ENCODE data around the gene CLASP2.

CLASP2 gene

GRCh38 chr3:33751336-33751735 lies 33.3 kb upstream of the CLASP2 start:
- H3K9me2 ChIP-seq (replicated peaks; ENCODE audit: low read depth, low read length), result no peaks in the 10 kb centered on the region
- H3K27me3 ChIP-seq (ENCODE audit: insufficient read depth, low read length, poor library complexity, severe bottlenecking), result no peaks in the 10 kb centered on the region
- no peak overlapping the region for H3K9ac ChIP-seq (ENCODE audit: low read depth, low read length, poor library complexity, severe bottlenecking)
- no peak overlapping the region for H3K4me3 ChIP-seq (ENCODE audit: low read length, poor library complexity, severe bottlenecking)
- no peaks in the 10 kb centered on the region for H3K36me3 ChIP-seq (ENCODE audit: insufficient read depth, low read length)
- H4K20me1 ChIP-seq (ENCODE audit: insufficient read depth, low read length, poor library complexity, severe bottlenecking), result no peaks in the 10 kb centered on the region
- no peaks in the 10 kb centered on the region for H3K79me2 ChIP-seq (ENCODE audit: insufficient read depth, low read length)
- H3K4me1 ChIP-seq (ENCODE audit: insufficient read depth, low read length, poor library complexity, severe bottlenecking), result no peaks in the 10 kb centered on the region
- no peaks in the 10 kb centered on the region for H3F3A ChIP-seq (ENCODE audit: low read depth)
- TF ChIP-seq EZH2phosphoT487 (IDR thresholded peaks at IDR 0.05; ENCODE audit: borderline replicate concordance) (no peak), CTCF (conservative IDR thresholded peaks at IDR 0.05; ENCODE audit: low read length) (no peak)
- H3K9me3 ChIP-seq (ENCODE audit: insufficient read depth, low read depth, low read length), result peaks cover 8% of the 10 kb centered on the region; the same call in 1 of the 2 replicates
- no peak overlapping the region for H2AFZ ChIP-seq (ENCODE audit: low read length)
- no peak overlapping the region for H3K4me2 ChIP-seq (ENCODE audit: low read depth, low read length, poor library complexity, severe bottlenecking)

GRCh38 chr3:33750211-33750548 lies 32.1 kb upstream of the CLASP2 start:
- Histone ChIP-seq H3K36me3 (ENCODE audit: insufficient read depth, low read length) (no peaks in the 10 kb centered on the region), H3K79me2 (ENCODE audit: insufficient read depth, low read length) (no peaks in the 10 kb centered on the region), H4K20me1 (ENCODE audit: insufficient read depth, low read length, poor library complexity, severe bottlenecking) (no peaks in the 10 kb centered on the region), H3K9me3 (ENCODE audit: insufficient read depth, low read depth, low read length) (peaks cover 8% of the 10 kb centered on the region; the same call in 1 of the 2 replicates), H2AFZ (ENCODE audit: low read length) (no peak overlapping the region), H3K9ac (ENCODE audit: low read depth, low read length, poor library complexity, severe bottlenecking) (no peak overlapping the region), H3K9me2 (replicated peaks; ENCODE audit: low read depth, low read length) (no peaks in the 10 kb centered on the region), H3K4me2 (ENCODE audit: low read depth, low read length, poor library complexity, severe bottlenecking) (no peak overlapping the region), H3K4me3 (ENCODE audit: low read length, poor library complexity, severe bottlenecking) (no peak overlapping the region), H3K27me3 (ENCODE audit: insufficient read depth, low read length, poor library complexity, severe bottlenecking) (no peaks in the 10 kb centered on the region), H3F3A (ENCODE audit: low read depth) (no peaks in the 10 kb centered on the region), H3K4me1 (ENCODE audit: insufficient read depth, low read length, poor library complexity, severe bottlenecking) (no peaks in the 10 kb centered on the region)
- TF ChIP-seq CTCF (conservative IDR thresholded peaks at IDR 0.05; ENCODE audit: low read length), result no peak
- TF ChIP-seq EZH2phosphoT487 (IDR thresholded peaks at IDR 0.05; ENCODE audit: borderline replicate concordance), result no peak

- Histone ChIP-seq H3K9me3 (ENCODE audit: insufficient read depth, low read depth, low read length) (peaks cover 4% of the 10 kb centered on the region; the same call in 1 of the 2 replicates), H3K9ac (ENCODE audit: low read depth, low read length, poor library complexity, severe bottlenecking) (no peak overlapping the region), H3K27me3 (ENCODE audit: insufficient read depth, low read length, poor library complexity, severe bottlenecking) (no peaks in the 10 kb centered on the region), H3K79me2 (ENCODE audit: insufficient read depth, low read length) (no peaks in the 10 kb centered on the region), H3F3A (ENCODE audit: low read depth) (no peaks in the 10 kb centered on the region), H3K4me3 (ENCODE audit: low read length, poor library complexity, severe bottlenecking) (no peak overlapping the region), H3K4me1 (ENCODE audit: insufficient read depth, low read length, poor library complexity, severe bottlenecking) (no peaks in the 10 kb centered on the region), H2AFZ (ENCODE audit: low read length) (no peak overlapping the region), H3K36me3 (ENCODE audit: insufficient read depth, low read length) (no peaks in the 10 kb centered on the region), H3K9me2 (replicated peaks; ENCODE audit: low read depth, low read length) (no peaks in the 10 kb centered on the region), H3K4me2 (ENCODE audit: low read depth, low read length, poor library complexity, severe bottlenecking) (no peak overlapping the region), H4K20me1 (ENCODE audit: insufficient read depth, low read length, poor library complexity, severe bottlenecking) (no peaks in the 10 kb centered on the region)
- TF ChIP-seq CTCF (conservative IDR thresholded peaks at IDR 0.05; ENCODE audit: low read length) (no peak), EZH2phosphoT487 (IDR thresholded peaks at IDR 0.05; ENCODE audit: borderline replicate concordance) (no peak)
Observed at GRCh38 chr3:33749546-33750210, 31.6 kb upstream of the CLASP2 start.

Measured in Loucy (cell line).